SK-N-MC (cell line): ENCODE results near the gene TAS2R1.

Source experiments
- DNase-seq: peaks from one replicate; pipeline ENCODE4 v3.0.0-alpha.2; 2011; ENCODE audit warnings: low read depth, low spot score
- H3K27ac ChIP-seq: fragments of 200-600 bp; sonication (generic); 2 replicates; pipeline ENCODE4 v1.5.1; 2016; ENCODE audit warnings: mixed run types
- H3K36me3 ChIP-seq: fragments of 200-600 bp; sonication (generic); 2 replicates; pipeline ENCODE4 v1.6.1; 2017; ENCODE audit warnings: antibody characterized with exemption, low read length, mixed read lengths; ENCODE audit not compliant: insufficient read depth
- H3K4me3 ChIP-seq: fragments of 200-600 bp; sonication (generic); 2 replicates; pipeline ENCODE4 v1.5.1; 2016
- H3K9ac ChIP-seq: fragments of 200-600 bp; sonication (generic); 2 replicates; pipeline ENCODE4 v1.8.0; 2017; ENCODE audit warnings: mixed run types, mixed read lengths; ENCODE audit not compliant: insufficient read length
- H3K9me3 ChIP-seq: fragments of 200-600 bp; sonication (generic); 2 replicates; pipeline ENCODE4 v1.6.1; 2017; ENCODE audit warnings: low read depth, mild to moderate bottlenecking, antibody characterized with exemption, low read length, moderate library complexity, mixed read lengths
- EZH2 ChIP-seq: fragments of 200-600 bp; sonication (generic); IDR thresholded peaks from one replicate; pipeline ENCODE4 v1.6.1; 2017; ENCODE audit warnings: antibody characterized with exemption
- FOXP2 ChIP-seq: optimal IDR thresholded peaks from 2 replicates; pipeline ENCODE3; 2011; ENCODE audit warnings: mild to moderate bottlenecking, moderate library complexity; ENCODE audit not compliant: insufficient read depth; ENCODE audit errors: extremely low read length, control extremely low read depth
- POLR2AphosphoS5 ChIP-seq: IDR thresholded peaks from 2 replicates; pipeline ENCODE4 v1.6.1; 2012; ENCODE audit warnings: mild to moderate bottlenecking, low read depth, low read length, borderline replicate concordance

Gene TAS2R1

DNA sequence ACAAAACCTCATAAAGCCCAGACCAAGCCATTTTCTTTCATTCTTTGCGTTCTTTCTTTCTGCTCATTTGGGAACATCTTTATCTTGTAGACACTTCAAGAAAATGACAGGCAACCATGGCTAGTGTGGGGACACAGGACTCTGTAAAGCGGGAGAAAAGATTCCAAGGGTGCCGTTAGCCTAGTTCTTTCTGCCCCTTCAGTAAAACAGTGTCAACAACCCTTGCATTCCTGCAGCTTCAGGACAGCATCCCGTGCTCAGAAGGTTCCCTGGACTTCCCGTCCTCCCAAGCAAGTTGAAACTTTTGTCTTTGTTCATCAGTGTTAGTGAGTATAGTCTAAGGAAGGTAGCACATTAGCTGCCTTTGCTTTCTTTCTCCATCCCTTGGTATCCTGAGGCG lies 41.9 kb downstream of the TAS2R1 start:
- H3K4me3 ChIP-seq = no peak overlapping the region
- no peaks in the 10 kb centered on the region for H3K36me3 ChIP-seq
- H3K9me3 ChIP-seq = no peaks in the 10 kb centered on the region
- H3K9ac ChIP-seq = no peak overlapping the region
- H3K27ac ChIP-seq = no peak overlapping the region
- no peak for DNase-seq
- TF ChIP-seq FOXP2 (no peak), POLR2AphosphoS5 (no peak), EZH2 (no peak)

DNA sequence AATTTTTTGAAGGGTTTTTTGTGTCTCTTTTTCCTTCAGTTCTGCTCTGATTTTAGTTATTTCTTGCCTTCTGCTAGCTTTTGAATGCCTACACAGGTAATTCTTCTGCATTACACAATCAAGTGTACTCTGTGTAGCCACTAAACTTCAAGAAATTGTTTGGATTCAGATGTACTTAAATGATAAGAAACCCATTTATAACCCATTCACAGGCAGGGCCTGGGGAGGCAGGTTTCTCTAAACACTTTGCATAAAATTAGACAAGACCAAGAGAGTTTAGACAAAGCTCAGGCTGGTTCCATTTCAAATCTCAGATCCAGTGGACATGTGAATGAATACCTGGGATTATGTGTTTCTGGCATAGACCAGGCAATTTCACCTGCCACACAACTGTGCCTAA lies 43.0 kb downstream of the TAS2R1 start:
- H3K9ac ChIP-seq = no peak overlapping the region
- no peak for DNase-seq
- H3K9me3 ChIP-seq = no peaks in the 10 kb centered on the region
- TF ChIP-seq POLR2AphosphoS5 (no peak), EZH2 (no peak), FOXP2 (no peak)
- H3K4me3 ChIP-seq = no peak overlapping the region
- no peak overlapping the region for H3K27ac ChIP-seq
- no peaks in the 10 kb centered on the region for H3K36me3 ChIP-seq

DNA sequence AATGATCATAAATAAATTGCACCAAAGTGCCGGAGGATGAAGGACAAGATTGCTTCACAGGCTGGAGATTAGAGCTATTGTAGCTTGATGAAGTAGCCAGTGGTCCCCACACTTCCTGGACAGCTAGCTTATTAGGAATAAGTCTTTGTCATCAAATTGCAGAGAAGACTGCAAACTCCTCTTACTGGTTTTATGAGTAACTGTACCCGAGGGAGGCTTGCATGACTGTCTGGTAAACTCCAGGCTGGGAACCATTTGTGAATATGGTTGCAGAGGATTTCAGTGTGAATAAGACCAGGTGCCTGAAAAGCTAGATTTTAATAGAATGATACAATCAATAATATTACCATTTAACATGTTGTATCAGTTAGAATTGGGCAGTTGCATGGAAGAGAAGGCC lies 47.7 kb downstream of the TAS2R1 start:
- Histone ChIP-seq H3K27ac (no peak overlapping the region), H3K9me3 (no peaks in the 10 kb centered on the region), H3K36me3 (no peaks in the 10 kb centered on the region), H3K4me3 (no peak overlapping the region), H3K9ac (no peak overlapping the region)
- TF ChIP-seq FOXP2 = no peak
- no peak for TF ChIP-seq POLR2AphosphoS5
- no peak for TF ChIP-seq EZH2
- DNase-seq = no peak
